Ectodermal cell (in vitro differentiated cells): ENCODE results near the gene TSR3.
A peak's percentile ranks its signal among the peaks of the same experiment; 100 is the strongest.

Source experiments
- H3K27ac ChIP-seq: 2 replicates; pipeline ENCODE4 v1.7.0; 2013; ENCODE audit warnings: mild to moderate bottlenecking, low read depth, low read length; ENCODE audit not compliant: insufficient read depth, poor library complexity, severe bottlenecking
- H3K27me3 ChIP-seq: 2 replicates; pipeline ENCODE4 v1.7.0; 2013; ENCODE audit warnings: mild to moderate bottlenecking, low read length; ENCODE audit not compliant: insufficient read depth, control insufficient read depth, poor library complexity, severe bottlenecking
- H3K36me3 ChIP-seq: one replicate; pipeline ENCODE4 v1.7.0; 2013; ENCODE audit warnings: low read length; ENCODE audit not compliant: control insufficient read depth, insufficient read depth
- H3K4me1 ChIP-seq: one replicate; pipeline ENCODE4 v1.7.0; 2013; ENCODE audit warnings: low read length; ENCODE audit not compliant: control insufficient read depth, insufficient read depth
- H3K4me3 ChIP-seq: 2 replicates; pipeline ENCODE4 v1.7.0; 2013; ENCODE audit warnings: low read depth, low read length, control low read depth; ENCODE audit not compliant: insufficient read depth
- H3K9me3 ChIP-seq: 2 replicates; pipeline ENCODE4 v1.7.0; 2013; ENCODE audit warnings: mild to moderate bottlenecking, low read length, moderate library complexity; ENCODE audit not compliant: control insufficient read depth
- WGBS, 2 experiments: methylation state at CpG; one replicate each; pipeline ENCODE4 v1.1.7; 2013; ENCODE audit warnings: missing lambda C conversion rate in 2 of 2; 5-methylcytosine and 5-hydroxymethylcytosine counted together

Gene TSR3

DNA sequence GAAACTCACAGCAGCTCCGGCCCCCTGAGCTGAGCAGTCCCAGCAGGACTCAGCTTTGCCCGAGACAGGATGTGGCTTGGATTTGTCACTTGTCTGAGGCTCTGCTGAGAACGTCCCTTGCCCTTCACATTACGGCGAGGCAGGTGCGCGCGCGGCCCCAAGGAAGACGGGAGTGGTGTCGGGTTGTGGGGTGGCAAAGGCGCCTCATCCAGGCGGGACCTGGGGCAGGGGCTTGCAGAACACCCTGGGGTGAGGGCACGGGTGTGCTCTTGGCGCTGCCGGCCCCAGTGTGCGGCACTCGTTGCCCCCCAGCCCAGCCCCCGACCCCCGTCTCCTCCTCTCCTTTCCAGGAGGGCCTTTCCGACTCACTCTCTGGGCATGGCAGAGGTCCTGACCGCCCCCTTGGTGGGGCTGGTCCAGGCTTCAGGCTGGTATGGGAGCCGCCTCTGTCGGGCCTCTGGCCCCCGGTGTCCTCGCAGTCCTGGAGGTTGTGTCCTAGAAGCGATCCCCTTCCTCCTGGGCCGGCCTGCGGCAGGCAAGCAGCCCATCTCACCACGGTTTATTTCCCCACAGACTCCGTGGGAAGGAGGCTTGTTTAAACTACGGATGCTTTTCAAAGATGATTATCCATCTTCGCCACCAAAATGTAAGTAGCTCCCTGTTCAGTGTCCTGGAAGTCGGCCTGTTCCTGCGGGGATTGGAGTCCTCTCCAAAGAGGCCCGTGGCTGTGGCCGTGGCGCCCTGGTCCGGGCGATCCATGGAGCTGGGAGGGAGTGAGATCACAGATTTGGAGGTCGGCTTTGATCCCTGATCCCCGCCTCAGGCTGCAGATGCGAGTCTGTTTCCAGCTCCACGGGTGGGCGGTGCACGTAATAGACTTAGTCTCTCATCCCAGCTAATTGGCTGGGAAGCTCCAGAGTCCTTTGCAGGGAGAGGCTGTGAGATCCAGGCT lies 36.3 kb downstream of the TSR3 start:
- Histone ChIP-seq H3K9me3 (no peaks in the 10 kb centered on the region), H3K4me3 (no peak overlapping the region), H3K27me3 (no peaks in the 10 kb centered on the region), H3K36me3 (peaks cover 72% of the 10 kb centered on the region), H3K4me1 (peaks cover 12% of the 10 kb centered on the region), H3K27ac (no peak overlapping the region)
- WGBS, 2 experiments: 90% methylated on average over 46 of the region's 46 CpGs

DNA sequence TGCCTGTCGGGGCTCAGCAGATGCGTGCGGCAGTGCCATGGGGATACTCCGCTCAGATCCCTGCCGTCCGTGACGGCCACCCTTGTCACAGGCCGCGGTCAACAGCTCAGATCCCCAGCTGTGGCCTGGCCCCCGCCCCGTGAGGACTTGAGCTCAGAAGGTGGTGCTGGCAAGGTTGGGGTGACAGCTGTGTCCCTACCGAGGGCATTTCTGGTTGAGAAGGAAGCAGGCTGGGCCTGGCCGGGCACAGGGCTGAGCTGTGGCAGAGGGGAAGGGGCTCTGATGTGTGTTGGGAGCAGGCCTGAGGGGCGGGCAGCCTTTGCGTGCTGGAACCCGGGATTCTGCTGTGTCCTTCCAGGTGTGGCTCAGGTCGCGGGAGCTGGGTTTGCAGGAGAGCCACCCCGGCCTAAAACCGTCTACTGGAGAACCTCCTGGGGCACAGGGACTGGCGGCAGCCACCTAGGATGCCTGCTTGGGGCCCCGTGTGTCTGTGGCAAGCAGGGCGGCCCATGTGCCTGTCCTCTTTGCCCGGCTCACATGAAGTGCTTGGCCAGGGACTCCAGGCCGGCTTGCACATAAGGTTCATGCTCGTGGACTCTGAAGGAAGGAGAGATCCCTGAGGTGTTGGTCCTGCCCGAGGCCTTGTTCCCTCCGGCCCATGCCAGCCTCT lies 37.1 kb downstream of the TSR3 start:
- no peaks in the 10 kb centered on the region for H3K9me3 ChIP-seq
- WGBS, 2 experiments: 96 to 97% methylated on average over 28 of the region's 28 CpGs
- peaks cover 63% of the 10 kb centered on the region for H3K36me3 ChIP-seq

DNA sequence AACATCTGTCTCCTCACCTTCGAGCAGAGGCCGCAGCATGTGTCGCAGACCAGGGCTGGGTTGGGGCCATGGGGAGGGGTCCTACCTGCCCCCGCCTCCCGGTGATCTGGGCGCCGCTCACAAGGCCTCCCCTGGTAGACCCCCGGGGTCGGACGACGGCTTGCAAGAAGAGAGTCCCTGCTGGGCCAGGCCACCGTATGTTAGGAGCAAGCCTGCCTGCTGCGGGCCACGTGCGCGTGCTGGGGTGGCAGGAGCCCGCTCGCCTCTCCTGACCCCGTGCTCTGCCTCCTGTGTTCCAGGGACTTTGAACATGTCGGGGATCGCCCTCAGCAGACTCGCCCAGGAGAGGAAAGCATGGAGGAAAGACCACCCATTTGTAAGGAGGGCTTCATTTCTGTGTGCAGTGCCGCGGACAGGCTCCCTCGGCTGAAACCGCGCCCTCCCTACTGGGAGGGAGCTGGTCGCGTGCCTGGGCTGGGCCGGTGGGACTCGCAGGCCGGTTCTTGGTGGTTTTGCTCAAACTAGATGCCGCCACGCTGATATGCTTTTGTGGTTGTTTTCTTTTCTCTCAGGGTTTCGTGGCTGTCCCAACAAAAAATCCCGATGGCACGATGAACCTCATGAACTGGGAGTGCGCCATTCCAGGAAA lies 37.8 kb downstream of the TSR3 start:
- H3K27ac ChIP-seq: no peak overlapping the region
- no peak overlapping the region for H3K4me3 ChIP-seq
- no peaks in the 10 kb centered on the region for H3K9me3 ChIP-seq
- no peaks in the 10 kb centered on the region for H3K27me3 ChIP-seq
- H3K36me3 ChIP-seq: peaks cover 57% of the 10 kb centered on the region
- H3K4me1 ChIP-seq: peaks cover 12% of the 10 kb centered on the region
- WGBS, 2 experiments: 93% methylated on average over 38 of the region's 38 CpGs

More for the DNA sequence above, 37.1 kb downstream of the TSR3 start:
- Histone ChIP-seq H3K27me3 (no peaks in the 10 kb centered on the region), H3K4me1 (peaks cover 12% of the 10 kb centered on the region), H3K4me3 (no peak overlapping the region), H3K27ac (no peak overlapping the region)

DNA sequence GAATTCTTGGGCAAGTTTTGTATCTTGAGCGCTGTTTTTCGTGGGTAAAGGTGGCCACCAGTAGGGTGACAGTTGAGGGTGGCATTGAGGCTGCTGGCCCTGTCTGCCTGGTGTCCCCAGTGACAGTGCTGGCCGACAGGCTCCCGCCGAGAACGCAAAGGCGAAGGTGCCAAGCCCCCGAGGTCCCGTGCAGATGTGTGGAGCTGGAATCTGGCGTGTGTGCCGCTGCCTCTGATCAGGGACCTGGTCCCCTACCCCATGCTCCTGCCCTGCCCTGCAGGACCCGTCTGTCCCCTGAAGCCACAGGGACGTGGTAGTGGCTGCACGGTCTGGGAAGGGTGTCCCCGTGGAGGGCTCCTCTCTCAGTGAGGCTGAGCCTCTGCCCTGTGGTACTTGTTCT lies 38.8 kb downstream of the TSR3 start:
- WGBS, 2 experiments: 96% methylated on average over 15 of the region's 15 CpGs
- Histone ChIP-seq H3K36me3 (peaks cover 48% of the 10 kb centered on the region), H3K4me3 (no peak overlapping the region)

DNA sequence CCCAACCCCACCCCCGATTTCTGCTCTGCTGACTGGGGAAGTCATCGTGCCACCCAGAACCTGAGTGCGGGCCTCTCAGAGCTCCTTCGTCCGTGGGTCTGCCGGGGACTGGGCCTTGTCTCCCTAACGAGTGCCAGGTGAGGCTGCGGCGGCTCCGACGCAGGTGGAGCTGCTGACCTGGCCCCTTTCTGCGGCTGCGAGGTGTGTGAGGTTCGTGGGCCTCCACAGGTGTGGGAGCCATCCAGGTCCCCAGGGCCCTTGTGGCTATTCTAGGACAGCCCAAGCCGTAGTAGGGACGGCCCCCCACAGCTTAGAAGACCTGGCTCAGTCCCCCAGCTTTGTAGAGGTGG lies 39.2 kb downstream of the TSR3 start:
- 94 to 97% methylated on average over 16 of the region's 16 CpGs for WGBS, 2 experiments

More for the DNA sequence above, 38.8 kb downstream of the TSR3 start:
- Histone ChIP-seq H3K9me3 (no peaks in the 10 kb centered on the region), H3K4me1 (peaks cover 12% of the 10 kb centered on the region), H3K27me3 (no peaks in the 10 kb centered on the region), H3K27ac (no peak overlapping the region)

DNA sequence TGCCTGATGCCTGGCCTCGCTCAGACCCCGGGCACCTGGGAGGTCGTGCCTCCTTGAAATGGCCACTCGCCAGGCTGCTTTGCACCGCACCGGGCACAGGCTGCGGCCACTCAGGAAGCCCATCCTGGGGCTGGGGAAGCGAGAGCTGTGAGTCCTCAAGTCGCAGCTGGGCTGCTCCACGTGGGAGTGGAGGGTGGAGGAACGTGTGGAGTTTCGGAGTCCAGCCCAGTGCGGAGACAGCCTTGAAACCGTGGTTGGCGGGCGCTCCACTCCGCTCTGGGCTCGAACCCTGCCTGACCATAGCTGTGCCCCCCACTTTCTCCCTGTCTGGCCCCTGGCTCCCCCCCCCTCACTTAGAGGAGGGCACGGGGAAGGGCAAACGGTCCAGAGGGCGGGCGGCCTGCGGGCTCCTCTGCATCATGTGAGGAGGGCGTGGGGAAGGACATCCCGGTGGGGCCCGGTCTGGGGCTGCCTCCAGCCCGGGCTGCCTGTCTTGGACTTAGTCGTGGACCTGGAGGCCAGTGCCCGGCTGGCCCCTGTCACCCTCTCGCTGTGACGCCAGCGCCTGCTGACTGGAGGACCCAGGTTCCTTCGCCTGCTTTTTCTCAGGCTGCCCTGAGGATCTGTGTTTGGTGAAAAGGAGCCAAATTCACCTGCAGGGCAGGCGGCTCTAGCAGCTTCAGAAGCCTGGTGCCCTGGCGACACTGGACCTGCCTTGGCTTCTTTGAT lies 39.8 kb downstream of the TSR3 start:
- Histone ChIP-seq H3K27me3 (no peaks in the 10 kb centered on the region), H3K9me3 (no peaks in the 10 kb centered on the region), H3K27ac (no peak overlapping the region), H3K36me3 (peaks cover 43% of the 10 kb centered on the region), H3K4me1 (peaks cover 12% of the 10 kb centered on the region), H3K4me3 (peak overlapping the region; percentile 95)
- 87% methylated on average over 35 of the region's 35 CpGs for WGBS, 2 experiments

More for the DNA sequence above, 39.2 kb downstream of the TSR3 start:
- H3K4me3 ChIP-seq: no peak overlapping the region
- no peaks in the 10 kb centered on the region for H3K9me3 ChIP-seq
- H3K4me1 ChIP-seq: peaks cover 12% of the 10 kb centered on the region
- H3K36me3 ChIP-seq: peaks cover 43% of the 10 kb centered on the region
- H3K27ac ChIP-seq: no peak overlapping the region
- H3K27me3 ChIP-seq: no peaks in the 10 kb centered on the region

DNA sequence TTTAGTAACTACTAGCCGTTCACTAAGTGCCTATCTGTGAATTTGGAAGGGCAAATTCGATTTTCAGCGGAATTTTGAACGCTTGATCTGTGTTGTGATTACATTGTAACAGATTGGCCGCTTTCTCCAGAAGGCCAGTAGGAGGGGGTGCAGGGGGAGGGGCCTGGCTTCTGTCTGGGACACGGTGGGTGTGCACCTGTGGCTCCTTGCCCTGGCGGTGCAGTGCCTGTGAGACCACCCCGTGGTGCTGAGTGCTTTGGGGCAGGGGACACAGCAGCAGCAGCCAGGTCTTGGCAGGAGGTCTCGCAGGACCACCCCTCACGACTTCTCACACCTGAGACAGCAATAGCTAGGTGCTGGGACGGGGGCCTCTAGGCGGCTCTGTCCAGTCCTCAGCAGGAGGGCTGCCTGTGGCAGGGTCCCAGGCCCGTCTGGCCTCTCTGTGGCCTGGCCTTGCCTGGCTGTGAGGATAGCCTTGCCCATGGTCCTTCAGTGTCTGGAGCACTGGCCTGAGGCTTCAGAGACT lies 40.4 kb downstream of the TSR3 start:
- Histone ChIP-seq H3K36me3 (peaks cover 37% of the 10 kb centered on the region), H3K4me1 (peaks cover 12% of the 10 kb centered on the region), H3K4me3 (peak overlapping the region; percentile 95), H3K9me3 (no peaks in the 10 kb centered on the region), H3K27ac (no peak overlapping the region), H3K27me3 (no peaks in the 10 kb centered on the region)
- 41 to 48% methylated on average over 13 of the region's 13 CpGs for WGBS, 2 experiments

DNA sequence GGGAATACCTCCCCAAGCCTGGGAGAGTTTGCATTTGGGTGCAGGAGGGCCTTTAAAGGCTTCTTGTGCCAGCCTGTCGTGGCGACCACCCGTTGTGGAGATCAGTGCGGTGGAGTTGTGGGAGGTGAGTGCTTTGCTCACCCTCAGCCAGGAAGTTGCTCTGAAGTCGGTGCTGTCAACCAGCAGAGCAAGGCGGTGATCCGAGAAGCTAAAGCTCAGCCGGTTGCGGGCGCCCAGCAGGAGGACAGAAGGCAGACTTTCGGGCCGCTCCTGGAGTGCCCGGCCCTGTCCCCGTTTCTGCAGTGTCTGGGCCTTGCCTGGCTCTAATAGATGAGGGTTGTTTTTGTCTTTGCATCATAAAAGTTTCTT lies 40.9 kb downstream of the TSR3 start:
- 4 to 5% methylated on average over 14 of the region's 14 CpGs for WGBS, 2 experiments
- H3K4me3 ChIP-seq: peak overlapping the region; percentile 95
- H3K27me3 ChIP-seq: no peaks in the 10 kb centered on the region
- H3K9me3 ChIP-seq: no peaks in the 10 kb centered on the region
- peaks cover 32% of the 10 kb centered on the region for H3K36me3 ChIP-seq
- no peak overlapping the region for H3K27ac ChIP-seq
- H3K4me1 ChIP-seq: peaks cover 12% of the 10 kb centered on the region

DNA sequence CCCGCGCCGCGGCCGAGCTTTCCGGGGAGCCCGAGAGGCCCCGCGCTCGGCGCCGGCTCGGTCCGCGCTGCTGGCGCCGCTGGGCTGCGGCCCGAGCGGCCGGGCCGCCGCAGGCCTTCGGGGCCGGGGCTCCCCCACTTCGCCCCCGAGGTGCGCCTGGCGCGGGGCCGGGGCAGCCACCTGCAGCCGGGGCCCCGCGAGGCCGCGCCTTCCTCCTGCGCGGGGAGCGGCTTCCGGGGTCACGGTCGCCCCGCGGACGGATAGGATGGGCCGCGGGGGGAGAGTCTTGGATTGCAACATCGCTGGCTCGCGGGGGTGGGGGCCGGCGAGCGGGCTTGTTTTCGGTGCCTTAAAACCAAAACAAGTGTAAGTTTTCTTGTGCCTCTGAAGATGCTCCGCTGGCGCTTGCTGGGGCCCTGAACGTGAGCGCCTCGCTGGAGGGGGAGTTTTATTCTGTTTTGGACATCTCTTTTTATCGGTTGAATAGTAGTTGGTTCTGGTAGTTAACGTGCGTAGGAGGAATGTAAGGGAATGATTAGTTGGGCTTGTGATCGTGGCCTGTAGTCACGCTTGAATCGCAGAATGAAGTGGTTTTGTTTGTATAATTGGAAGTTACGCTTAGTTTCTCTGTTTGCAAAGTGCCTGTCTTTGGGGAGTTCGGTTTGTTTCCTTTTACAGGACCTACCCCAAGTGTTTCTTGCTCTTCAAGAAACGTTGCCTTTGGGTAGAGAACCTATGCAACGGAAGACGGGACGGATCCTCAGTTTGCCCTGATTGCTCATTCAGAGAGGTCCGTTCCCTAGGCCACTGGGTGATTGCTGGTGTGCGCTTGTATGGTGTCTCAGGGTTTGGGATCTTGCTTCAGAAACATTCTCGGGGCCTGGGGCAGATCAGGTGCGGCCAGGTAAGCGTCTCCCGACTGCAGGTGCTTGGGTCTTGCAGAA lies 41.5 kb downstream of the TSR3 start:
- peaks cover 26% of the 10 kb centered on the region for H3K36me3 ChIP-seq
- H3K27me3 ChIP-seq: no peaks in the 10 kb centered on the region
- H3K9me3 ChIP-seq: no peaks in the 10 kb centered on the region
- 1 to 2% methylated on average over 77 of the region's 77 CpGs for WGBS, 2 experiments
- H3K4me3 ChIP-seq: peak overlapping the region; percentile 95
- H3K27ac ChIP-seq: peak overlapping the region; percentile 26
- H3K4me1 ChIP-seq: peaks cover 12% of the 10 kb centered on the region
